ENCODE results near the gene HOXC11.

HOXC11 gene

GRCh38 chr12:53941750-53942149, 31.2 kb upstream of the HOXC11 start:
- DNase-seq (ENCODE audit: low read depth) = no peak
- TF ChIP-seq POLR2A (IDR thresholded peaks at IDR 0.05; ENCODE audit: extremely low read depth, insufficient read length) = no peak
- no peak for TF ChIP-seq MAX (IDR thresholded peaks at IDR 0.05; ENCODE audit: low read depth, low read length)
- TF ChIP-seq MYC (IDR thresholded peaks at IDR 0.05; ENCODE audit: low read depth, low read length) = no peak
- no peak for TF ChIP-seq CTCF (IDR thresholded peaks at IDR 0.05; ENCODE audit: low read depth, low read length)
- no peak overlapping the region for H3K4me3 ChIP-seq (ENCODE audit: low read depth, low read length)

GRCh38 chr12:53942467-53942997, 30.4 kb upstream of the HOXC11 start:
- TF ChIP-seq MYC (IDR thresholded peaks at IDR 0.05; ENCODE audit: low read depth, low read length) = no peak
- no peak for TF ChIP-seq MAX (IDR thresholded peaks at IDR 0.05; ENCODE audit: low read depth, low read length)
- TF ChIP-seq POLR2A (IDR thresholded peaks at IDR 0.05; ENCODE audit: extremely low read depth, insufficient read length) = no peak
- TF ChIP-seq CTCF (IDR thresholded peaks at IDR 0.05; ENCODE audit: low read depth, low read length) = no peak
- DNase-seq (ENCODE audit: low read depth) = no peak
- H3K4me3 ChIP-seq (ENCODE audit: low read depth, low read length) = no peak overlapping the region

GRCh38 chr12:53944209-53944608, 28.7 kb upstream of the HOXC11 start:
- no peak for DNase-seq (ENCODE audit: low read depth)

GRCh38 chr12:53944907-53945847, 27.7 kb upstream of the HOXC11 start:
- no peak for DNase-seq (ENCODE audit: low read depth)
- no peak overlapping the region for H3K4me3 ChIP-seq (ENCODE audit: low read depth, low read length)
- no peak for TF ChIP-seq CTCF (IDR thresholded peaks at IDR 0.05; ENCODE audit: low read depth, low read length)
- no peak for TF ChIP-seq MYC (IDR thresholded peaks at IDR 0.05; ENCODE audit: low read depth, low read length)
- TF ChIP-seq POLR2A (IDR thresholded peaks at IDR 0.05; ENCODE audit: extremely low read depth, insufficient read length) = no peak
- no peak for TF ChIP-seq MAX (IDR thresholded peaks at IDR 0.05; ENCODE audit: low read depth, low read length)

More at GRCh38 chr12:53944209-53944608, 28.7 kb upstream of the HOXC11 start:
- H3K4me3 ChIP-seq (ENCODE audit: low read depth, low read length) = no peak overlapping the region
- TF ChIP-seq CTCF (IDR thresholded peaks at IDR 0.05; ENCODE audit: low read depth, low read length) = no peak
- no peak for TF ChIP-seq MAX (IDR thresholded peaks at IDR 0.05; ENCODE audit: low read depth, low read length)
- TF ChIP-seq POLR2A (IDR thresholded peaks at IDR 0.05; ENCODE audit: extremely low read depth, insufficient read length) = no peak
- TF ChIP-seq MYC (IDR thresholded peaks at IDR 0.05; ENCODE audit: low read depth, low read length) = no peak

- H3K4me3 ChIP-seq (ENCODE audit: low read depth, low read length) = no peak overlapping the region
- TF ChIP-seq POLR2A (IDR thresholded peaks at IDR 0.05; ENCODE audit: extremely low read depth, insufficient read length) (no peak), MAX (IDR thresholded peaks at IDR 0.05; ENCODE audit: low read depth, low read length) (no peak), CTCF (IDR thresholded peaks at IDR 0.05; ENCODE audit: low read depth, low read length) (no peak), MYC (IDR thresholded peaks at IDR 0.05; ENCODE audit: low read depth, low read length) (no peak)
- no peak for DNase-seq (ENCODE audit: low read depth)
These were observed 25.2 kb upstream of the HOXC11 start for GRCh38 chr12:53947743-53948142.
